SK-N-SH treated with all-trans-retinoic acid at 6 μM for 48 hours (cell line): ENCODE measurements around the gene ALKBH5.

ENCODE experiments used
- CSDC2 ChIP-seq: fragments of 250-450 bp; sonication (Bioruptor Pico); IDR thresholded peaks from 2 replicates; pipeline ENCODE4 v1.5.0; 2020; ENCODE audit warnings: mild to moderate bottlenecking, moderate library complexity
- CSRNP3 ChIP-seq: fragments of 250-450 bp; sonication (Bioruptor Pico); IDR thresholded peaks from 2 replicates; pipeline ENCODE4 v1.5.1; 2021; ENCODE audit warnings: mild to moderate bottlenecking, moderate library complexity
- PATZ1 ChIP-seq: fragments of 250-450 bp; sonication (Bioruptor Pico); IDR thresholded peaks from 2 replicates; pipeline ENCODE4 v1.8.0; 2020; ENCODE audit warnings: mild to moderate bottlenecking, moderate library complexity, borderline replicate concordance
- TCF4 ChIP-seq: fragments of 250-450 bp; sonication (Bioruptor Pico); IDR thresholded peaks from 2 replicates; pipeline ENCODE4 v1.8.0; 2021; ENCODE audit warnings: mild to moderate bottlenecking, moderate library complexity, borderline replicate concordance
- TSHZ2 ChIP-seq: fragments of 250-450 bp; sonication (Bioruptor Pico); IDR thresholded peaks from 2 replicates; pipeline ENCODE4 v1.5.0; 2020; ENCODE audit warnings: mild to moderate bottlenecking, moderate library complexity
- ZFP3 ChIP-seq: fragments of 250-450 bp; sonication (Bioruptor Pico); IDR thresholded peaks from 2 replicates; pipeline ENCODE4 v1.5.0; 2020; ENCODE audit warnings: mild to moderate bottlenecking, moderate library complexity
- ZNF70 ChIP-seq: fragments of 450-650 bp; formaldehyde crosslinking; IDR thresholded peaks from 2 replicates; pipeline ENCODE4 v1.5.0; 2020; ENCODE audit warnings: mild to moderate bottlenecking, moderate library complexity

- TF ChIP-seq CSDC2 (CRISPR knock-in tag), result no peak
- TF ChIP-seq ZNF70 (CRISPR knock-in tag), result no peak
- no peak for TF ChIP-seq TSHZ2
- no peak for TF ChIP-seq ZFP3
- TF ChIP-seq CSRNP3 (CRISPR knock-in tag), result no peak
- TF ChIP-seq TCF4 (CRISPR knock-in tag), result no peak
- no peak for TF ChIP-seq PATZ1 (CRISPR knock-in tag)
These were observed 33.9 kb downstream of the ALKBH5 start for GRCh38 chr17:18217412-18218015.
